Measurements from ENCODE around the gene ATG10. TPM values are rescaled to one million over a fixed set of nuclear protein-coding genes. Genes with fewer than 3 reads are reported as not detected.
A peak's percentile ranks its signal among the peaks of the same experiment; 100 is the strongest.

The ATG10 gene
- total and polyA plus RNA-seq, 11 donors: 2.7 to 10.7 (median 5.7) TPM

GRCh38 chr5:82274343-82275211, 302.8 kb downstream of the ATG10 start:
- 79 to 83% (median 81%) methylated on average over 31 of the region's 31 CpGs for WGBS, 4 donors
- peak overlapping the region in 1 of 12 donors; percentile 4 for H3K27ac ChIP-seq
- ATAC-seq (no peak), DNase-seq (peak in 1 of 5 donors; percentile 47)
- peaks cover 5 to 44% (median 32%) of the 10 kb centered on the region in 9 donors for H3K36me3 ChIP-seq
- H3K4me3 ChIP-seq: no peak overlapping the region
- H3K27me3 ChIP-seq: no peaks in the 10 kb centered on the region
- peaks cover 0 to 23% (median 14%) of the 10 kb centered on the region in 12 donors for H3K4me1 ChIP-seq
- intact Hi-C loops (cut with DNase I): loop anchor here in 1 of 10 donors (5.0 kb wide), 1 partner anchor 302 kb away; the partner anchor contains the start of gene ATG10
- TF ChIP-seq CTCF (IDR thresholded peaks at IDR 0.05): no peak
- no peak for TF ChIP-seq POLR2A (IDR thresholded peaks at IDR 0.05)
- no peaks in the 10 kb centered on the region for H3K9me3 ChIP-seq

GRCh38 chr5:82275216-82275664, 303.4 kb downstream of the ATG10 start:
- WGBS, 4 donors: 48 to 68% (median 56%) methylated on average over 1 of the region's 1 CpG
- H3K4me3 ChIP-seq: no peak overlapping the region
- no peak overlapping the region for H3K27ac ChIP-seq
- no peak for DNase-seq
- peaks cover 0 to 28% (median 14%) of the 10 kb centered on the region in 12 donors for H3K4me1 ChIP-seq
- intact Hi-C loops (cut with DNase I): loop anchor here in 1 of 10 donors (5.0 kb wide), 1 partner anchor 303 kb away; the partner anchor contains the start of gene ATG10
- H3K36me3 ChIP-seq: peaks cover 5 to 44% (median 32%) of the 10 kb centered on the region in 9 donors
- H3K9me3 ChIP-seq: no peaks in the 10 kb centered on the region
- H3K27me3 ChIP-seq: no peaks in the 10 kb centered on the region
- TF ChIP-seq POLR2A (IDR thresholded peaks at IDR 0.05) (no peak), CTCF (IDR thresholded peaks at IDR 0.05) (no peak)
- ATAC-seq: no peak

GRCh38 chr5:82276800-82277612, 305.2 kb downstream of the ATG10 start:
- H3K27me3 ChIP-seq: no peaks in the 10 kb centered on the region
- H3K27ac ChIP-seq: peak overlapping the region in 7 of 12 donors; percentile 85 to 92 (median 90)
- intact Hi-C loops (cut with DNase I): loop anchor here in 1 of 10 donors (5.0 kb wide), 1 partner anchor 305 kb away; the partner anchor contains the start of gene ATG10
- peaks cover 0 to 29% (median 14%) of the 10 kb centered on the region in 12 donors for H3K4me1 ChIP-seq
- H3K4me3 ChIP-seq: peak overlapping the region; percentile 64 to 99 (median 87)
- peaks cover 5 to 44% (median 32%) of the 10 kb centered on the region in 9 donors for H3K36me3 ChIP-seq
- no peak for ATAC-seq
- H3K9me3 ChIP-seq: no peaks in the 10 kb centered on the region
- DNase-seq: no peak
- WGBS, 4 donors: 71 to 76% (median 73%) methylated on average over 11 of the region's 11 CpGs
- TF ChIP-seq POLR2A (IDR thresholded peaks at IDR 0.05) (no peak), CTCF (IDR thresholded peaks at IDR 0.05) (no peak)

Data from heart left ventricle (tissue), 16 donors.